HG03439 (cell line): Measurements from ENCODE around the gene ANKH.

Experiments used
- ATAC-seq: cut with Tn5 transposase; IDR thresholded peaks from one replicate; pipeline ENCODE4 v1.9.1; 2021; ENCODE audit warnings: mild to moderate bottlenecking, moderate library complexity; ENCODE audit not compliant: unreplicated experiment

Gene ANKH

GRCh38 chr5:14721990-14722656, 149.5 kb downstream of the ANKH start:
- ATAC-seq, result no peak

GRCh38 chr5:14720236-14720923, 151.2 kb downstream of the ANKH start:
- no peak for ATAC-seq

- ATAC-seq, result no peak
These were observed 152.8 kb downstream of the ANKH start for GRCh38 chr5:14718778-14719177.

GRCh38 chr5:14716755-14717752, 154.5 kb downstream of the ANKH start:
- ATAC-seq, result no peak

GRCh38 chr5:14715481-14715880, 156.1 kb downstream of the ANKH start:
- ATAC-seq, result no peak

GRCh38 chr5:14714706-14715105, 156.9 kb downstream of the ANKH start:
- no peak for ATAC-seq

GRCh38 chr5:14713476-14714390, 157.8 kb downstream of the ANKH start:
- no peak for ATAC-seq

GRCh38 chr5:14712666-14713065, 158.9 kb downstream of the ANKH start:
- no peak for ATAC-seq

GRCh38 chr5:14712131-14712530, 159.4 kb downstream of the ANKH start:
- no peak for ATAC-seq

GRCh38 chr5:14710313-14710994, 161.1 kb downstream of the ANKH start:
- no peak for ATAC-seq

- ATAC-seq, result no peak
These were observed 163.0 kb downstream of the ANKH start for GRCh38 chr5:14708551-14708950.

GRCh38 chr5:14707811-14708390, 163.7 kb downstream of the ANKH start:
- no peak for ATAC-seq

- ATAC-seq, result no peak
These were observed 165.0 kb downstream of the ANKH start for GRCh38 chr5:14706615-14707021.

GRCh38 chr5:14705556-14705955, 166.0 kb downstream of the ANKH start:
- ATAC-seq, result no peak

- no peak for ATAC-seq
These were observed 169.2 kb downstream of the ANKH start for GRCh38 chr5:14702238-14702839.

GRCh38 chr5:14701556-14701955, 170.0 kb downstream of the ANKH start:
- no peak for ATAC-seq

GRCh38 chr5:14700478-14701436, 170.8 kb downstream of the ANKH start:
- no peak for ATAC-seq
